A673 (cell line): Measurements from ENCODE around the gene RAB28. TPM values are rescaled to one million over a fixed set of nuclear protein-coding genes. Genes with fewer than 3 reads are reported as not detected.

Experiments used
- BruUV-seq: library from RNA; stranded (reverse); fragments of 400-500 nt; replicated peaks from 2 replicates; lab custom pipeline; 2021; lab: Mats Ljungman, UMichigan
- CTCF ChIA-PET: fragments of 300-600 bp; sonication (Branson Sonifier 250); formaldehyde crosslinking; loops from one replicate; lab custom pipeline; 2022; ENCODE audit warnings: antibody characterized with exemption; lab: Charles Lee
- POLR2A ChIA-PET: fragments of 300-600 bp; sonication (Branson Sonifier 250); formaldehyde crosslinking; loops from one replicate; lab custom pipeline; 2022; ENCODE audit warnings: antibody characterized with exemption; ENCODE audit not compliant: low non-redundant PET; lab: Charles Lee
- DNase-seq: peaks from one replicate; pipeline ENCODE4 v3.0.0-alpha.2; 2015; ENCODE audit warnings: low spot score
- H3K27ac ChIP-seq: fragments of 200-600 bp; sonication (generic); 2 replicates; pipeline ENCODE4 v1.5.1; 2016; ENCODE audit warnings: mixed run types, low read depth, mild to moderate bottlenecking, mixed read lengths, antibody characterized with exemption, low read length; ENCODE audit not compliant: poor library complexity, severe bottlenecking
- H3K27me3 ChIP-seq: fragments of 200-600 bp; sonication (generic); replicated peaks from 2 replicates; pipeline ENCODE4 v1.6.1; 2017; ENCODE audit warnings: mixed run types, low read depth, mild to moderate bottlenecking, mixed read lengths, antibody characterized with exemption, low read length; ENCODE audit not compliant: insufficient read depth, poor library complexity
- H3K36me3 ChIP-seq: fragments of 200-600 bp; sonication (generic); 2 replicates; pipeline ENCODE4 v1.6.1; 2016; ENCODE audit warnings: mixed run types, mild to moderate bottlenecking, mixed read lengths, antibody characterized with exemption, low read length; ENCODE audit not compliant: insufficient read depth, poor library complexity, severe bottlenecking
- H3K4me1 ChIP-seq: fragments of 200-600 bp; sonication (generic); 2 replicates; pipeline ENCODE4 v1.6.1; 2017; ENCODE audit warnings: mixed run types, mild to moderate bottlenecking, mixed read lengths, antibody characterized with exemption, low read length; ENCODE audit not compliant: insufficient read depth, poor library complexity, severe bottlenecking
- H3K4me3 ChIP-seq: fragments of 200-600 bp; sonication (generic); 2 replicates; pipeline ENCODE4 v1.5.1; 2016; ENCODE audit warnings: low read depth, mixed run types, mild to moderate bottlenecking, mixed read lengths, low read length; ENCODE audit not compliant: poor library complexity, severe bottlenecking
- H3K9me3 ChIP-seq: fragments of 200-600 bp; sonication (generic); 2 replicates; pipeline ENCODE4 v1.6.1; 2016; ENCODE audit warnings: mixed run types, low read depth, mild to moderate bottlenecking, mixed read lengths, antibody characterized with exemption, low read length; ENCODE audit not compliant: poor library complexity, severe bottlenecking
- CTCF ChIP-seq: fragments of 300-800, 200-600 bp; sonication (generic); conservative IDR thresholded peaks from 2 replicates; pipeline ENCODE4 v1.5.1; 2017; ENCODE audit warnings: low read depth, mild to moderate bottlenecking, antibody characterized with exemption, low read length, moderate library complexity, mixed read lengths
- EZH2 ChIP-seq: fragments of 200-600 bp; sonication (generic); IDR thresholded peaks from 2 replicates; pipeline ENCODE4 v1.6.1; 2017; ENCODE audit warnings: borderline replicate concordance, low read depth, mild to moderate bottlenecking, mixed read lengths, antibody characterized with exemption, low read length; ENCODE audit not compliant: poor library complexity, severe bottlenecking
- intact Hi-C: fragments of 100-400 bp; cut with micrococcal nuclease; formaldehyde crosslinking; loops from one replicate; pipeline ENCODE4 v1.10.0; 2022; ENCODE audit not compliant: unreplicated experiment
- total RNA-seq: library from RNA; stranded (reverse); gene quantifications from 2 replicates; pipeline ENCODE4 v1.2.3, GENCODE V29; 2021

Gene RAB28
- total RNA-seq, 1 experiment from 2014 or later: 22.6 TPM

DNA sequence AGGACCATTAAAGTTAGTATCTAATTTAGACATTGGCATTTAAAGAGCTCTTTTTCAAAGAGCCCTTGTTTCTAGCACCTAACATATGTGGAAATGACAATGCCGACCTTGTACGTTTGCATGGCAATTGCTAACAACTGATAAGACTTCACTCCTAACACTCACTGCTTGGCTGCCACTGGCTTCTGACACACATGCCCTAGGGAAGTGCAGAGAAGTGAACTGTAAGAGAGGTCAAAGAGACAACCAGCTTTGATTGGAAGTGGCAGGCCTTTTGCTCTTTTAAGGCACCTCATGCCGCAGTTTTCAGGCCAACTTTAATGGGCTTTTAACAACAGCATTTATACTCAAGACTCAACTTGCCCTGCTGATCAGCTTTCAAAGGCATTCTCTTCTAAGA lies 158.4 kb downstream of the RAB28 start:
- no TSS peak for BruUV-seq
- CTCF ChIA-PET: no interaction called here
- no peak overlapping the region for H3K27ac ChIP-seq
- no peak for DNase-seq
- H3K9me3 ChIP-seq: no peaks in the 10 kb centered on the region
- no peaks in the 10 kb centered on the region for H3K27me3 ChIP-seq
- no peak overlapping the region for H3K4me3 ChIP-seq
- no peak for TF ChIP-seq CTCF
- H3K36me3 ChIP-seq: no peaks in the 10 kb centered on the region
- intact Hi-C loops: no loop called here
- H3K4me1 ChIP-seq: peaks cover 3% of the 10 kb centered on the region
- POLR2A ChIA-PET: no interaction called here

DNA sequence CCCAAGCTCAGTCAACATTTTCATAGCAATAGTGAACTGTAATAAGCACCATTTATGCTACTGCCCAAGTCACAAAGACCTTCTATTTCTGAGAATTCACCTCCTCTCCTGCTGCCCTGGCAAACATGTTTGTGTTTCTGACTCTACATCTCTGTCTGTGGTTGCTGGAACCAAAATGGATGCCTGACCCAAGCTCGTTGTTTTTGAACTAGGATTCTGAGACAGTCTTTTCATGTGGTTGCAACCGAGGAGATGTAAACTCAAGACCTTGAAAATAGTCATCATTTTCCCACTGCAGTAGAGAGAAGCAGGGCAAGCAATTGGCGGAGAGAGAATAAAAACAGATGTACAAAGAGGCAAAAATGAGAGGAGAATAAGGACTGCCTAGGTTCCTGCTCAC lies 160.2 kb downstream of the RAB28 start:
- H3K4me1 ChIP-seq: no peaks in the 10 kb centered on the region
- no peaks in the 10 kb centered on the region for H3K9me3 ChIP-seq
- intact Hi-C loops: no loop called here
- ChIA-PET CTCF (no interaction called here), POLR2A (no interaction called here)
- H3K4me3 ChIP-seq: no peak overlapping the region
- no peaks in the 10 kb centered on the region for H3K27me3 ChIP-seq
- no peaks in the 10 kb centered on the region for H3K36me3 ChIP-seq
- no TSS peak for BruUV-seq
- H3K27ac ChIP-seq: no peak overlapping the region
- no peak for DNase-seq
- TF ChIP-seq CTCF (no peak), EZH2 (no peak)

DNA sequence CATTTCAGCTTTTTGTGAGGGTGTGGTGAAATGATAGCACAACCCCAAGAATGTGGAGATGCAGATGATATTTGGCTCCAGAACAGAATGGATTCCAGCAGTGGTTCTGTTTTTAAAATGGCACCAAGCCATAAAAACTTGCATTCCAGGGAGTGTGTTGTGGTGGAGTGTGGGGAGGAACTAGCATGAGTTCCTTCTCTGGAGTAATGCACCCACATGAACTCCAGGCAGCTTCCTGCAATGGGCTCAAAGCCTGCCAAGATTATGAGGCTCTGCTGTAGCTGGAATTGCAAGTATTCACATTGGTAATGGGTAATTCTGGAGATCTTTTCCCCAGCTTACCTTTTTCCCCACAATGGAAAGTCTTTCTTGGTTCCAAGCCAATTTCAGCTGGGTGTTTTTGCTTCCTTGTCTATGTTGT lies 161.4 kb downstream of the RAB28 start:
- CTCF ChIA-PET: no interaction called here
- H3K4me1 ChIP-seq: no peaks in the 10 kb centered on the region
- no peak overlapping the region for H3K4me3 ChIP-seq
- no peaks in the 10 kb centered on the region for H3K9me3 ChIP-seq
- TF ChIP-seq CTCF (no peak), EZH2 (no peak)
- no peak overlapping the region for H3K27ac ChIP-seq
- peak; percentile 27 for DNase-seq
- no peaks in the 10 kb centered on the region for H3K27me3 ChIP-seq
- POLR2A ChIA-PET: no interaction called here
- intact Hi-C loops: no loop called here
- BruUV-seq: no TSS peak
- no peaks in the 10 kb centered on the region for H3K36me3 ChIP-seq

Other genes starting within 250 kb of the RAB28 start
- gene NKX3-2, start 60.2 kb upstream of the RAB28 start, total RNA-seq: 2.4 and 3.1 TPM in 2 replicates
- gene BOD1L1, start 143.4 kb upstream of the RAB28 start, total RNA-seq: 44.8 and 47.2 TPM in 2 replicates